Activated gamma-delta T cell (primary cell): ENCODE measurements around the gene UBE2S.
"Not testable (repeated sequence)": the region's sequence is repeated elsewhere in the genome, so short reads cannot be mapped to it uniquely, and the experiment has no call there.

Source experiments
- DNase-seq: peaks from one replicate; lab custom pipeline; 2025; lab: John Stamatoyannopoulos, UW

The UBE2S gene

GRCh38 chr19:55440411-55441105 lies 33.0 kb upstream of the UBE2S start:
- no peak for DNase-seq

DNA sequence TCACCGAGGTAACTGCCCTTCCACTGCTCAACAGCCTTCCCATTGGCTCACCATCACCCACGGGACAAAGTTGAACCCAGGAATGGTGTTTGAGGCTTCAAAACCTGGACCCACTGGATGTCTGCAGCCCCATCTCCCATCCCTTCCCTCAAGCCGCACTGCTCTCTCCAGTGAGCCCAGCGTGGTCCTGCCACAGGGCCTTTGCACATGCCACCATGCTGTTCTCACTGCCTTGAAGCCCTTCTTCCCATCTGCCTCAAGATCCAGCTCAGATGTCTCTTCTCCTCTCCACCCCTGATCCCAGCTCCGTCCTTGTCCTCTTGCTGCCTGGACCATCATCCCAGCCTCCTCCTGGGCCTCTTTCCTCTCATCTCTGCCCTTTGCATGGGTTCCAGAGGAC lies 31.5 kb upstream of the UBE2S start:
- DNase-seq = no peak

DNA sequence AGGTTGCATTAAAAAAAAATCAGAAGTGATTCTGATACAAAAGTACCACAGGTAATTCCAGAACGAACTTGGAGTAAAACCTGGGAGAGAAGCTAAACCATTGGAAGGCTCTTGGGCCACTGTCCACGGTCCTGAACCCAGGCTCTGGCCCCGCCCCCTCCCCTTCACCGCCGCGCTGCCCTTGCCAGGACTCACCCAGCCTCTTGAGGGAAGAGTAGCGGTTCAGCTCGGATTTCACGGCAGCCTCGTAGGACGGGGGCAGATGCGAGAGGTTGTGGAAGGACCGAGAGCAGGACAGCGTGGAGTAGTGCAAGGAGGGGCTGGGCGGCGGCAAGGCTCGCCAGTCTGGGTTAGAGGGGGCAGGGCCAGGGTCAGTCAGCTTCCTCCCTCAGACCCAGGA lies 29.8 kb upstream of the UBE2S start:
- no peak for DNase-seq

- no peak for DNase-seq
Observed at GRCh38 chr19:55436847-55437246, 29.3 kb upstream of the UBE2S start.

DNA sequence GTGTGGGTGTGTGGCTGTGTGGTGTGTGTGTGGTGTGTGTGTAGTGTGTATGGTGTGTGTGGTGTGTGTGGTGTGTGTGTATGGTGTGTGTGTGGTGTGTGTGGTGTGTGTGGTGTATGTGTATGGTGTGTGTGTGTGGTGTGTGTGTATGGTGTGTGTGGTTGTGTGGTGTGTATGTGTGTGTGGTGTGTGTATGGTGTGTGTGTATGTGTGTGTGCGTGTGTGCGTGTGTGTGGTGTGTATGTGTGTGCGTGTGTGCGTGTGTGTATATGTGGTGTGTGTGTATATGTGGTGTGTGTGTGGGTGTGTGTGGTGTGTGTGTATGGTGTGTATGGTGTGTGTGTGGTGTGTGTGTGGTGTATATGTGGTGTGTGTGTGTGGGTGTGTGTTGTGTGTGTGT lies 27.4 kb upstream of the UBE2S start:
- no peak for DNase-seq

DNA sequence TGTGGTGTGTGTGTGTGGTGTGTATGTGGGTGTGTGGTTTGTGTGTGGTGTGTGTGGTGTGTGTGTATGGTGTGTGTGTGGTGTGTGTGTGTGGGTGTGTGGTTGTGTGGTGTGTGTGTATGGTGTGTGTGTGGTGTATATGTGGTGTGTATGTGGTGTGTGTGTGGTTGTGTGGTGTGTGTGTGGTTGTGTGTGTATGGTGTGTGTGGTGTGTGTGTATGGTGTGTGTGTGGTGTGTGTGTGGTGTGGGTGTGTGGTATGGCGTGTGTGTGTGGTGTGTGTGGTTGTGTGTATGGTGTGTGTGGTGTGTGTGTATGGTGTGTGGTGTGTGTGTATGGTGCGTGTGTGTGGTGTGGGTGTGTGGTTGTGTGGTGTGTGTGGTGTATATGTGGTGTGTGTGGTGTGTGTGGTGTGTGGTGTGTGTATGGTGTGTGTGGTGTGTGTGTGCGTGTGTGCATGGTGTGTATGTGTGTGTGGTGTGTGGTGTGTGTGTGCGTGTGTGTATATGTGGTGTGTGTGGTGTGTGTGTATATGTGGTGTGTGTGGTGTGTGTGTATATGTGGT lies 26.9 kb upstream of the UBE2S start:
- DNase-seq = no peak

DNA sequence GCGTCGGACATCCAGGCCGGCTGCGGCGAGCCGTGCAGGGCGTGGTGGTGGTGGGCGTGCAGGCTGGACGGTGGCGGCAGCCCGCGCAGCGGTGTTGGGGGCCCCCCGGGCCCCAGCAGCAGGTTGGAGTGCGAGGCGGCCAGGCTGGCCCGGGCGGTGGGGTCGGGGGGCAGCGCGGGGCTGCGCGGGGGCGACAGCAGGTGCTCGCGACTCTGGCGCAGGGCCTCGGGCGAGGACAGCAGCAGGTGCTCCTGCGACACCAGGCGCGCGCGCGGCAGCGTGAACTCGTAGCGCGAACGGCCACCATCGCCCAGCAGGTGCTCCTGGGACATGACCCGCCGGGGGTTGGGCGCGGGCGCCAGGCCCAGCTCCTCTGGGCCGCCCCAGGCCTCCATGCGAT lies 25.7 kb upstream of the UBE2S start:
- no peak for DNase-seq

DNA sequence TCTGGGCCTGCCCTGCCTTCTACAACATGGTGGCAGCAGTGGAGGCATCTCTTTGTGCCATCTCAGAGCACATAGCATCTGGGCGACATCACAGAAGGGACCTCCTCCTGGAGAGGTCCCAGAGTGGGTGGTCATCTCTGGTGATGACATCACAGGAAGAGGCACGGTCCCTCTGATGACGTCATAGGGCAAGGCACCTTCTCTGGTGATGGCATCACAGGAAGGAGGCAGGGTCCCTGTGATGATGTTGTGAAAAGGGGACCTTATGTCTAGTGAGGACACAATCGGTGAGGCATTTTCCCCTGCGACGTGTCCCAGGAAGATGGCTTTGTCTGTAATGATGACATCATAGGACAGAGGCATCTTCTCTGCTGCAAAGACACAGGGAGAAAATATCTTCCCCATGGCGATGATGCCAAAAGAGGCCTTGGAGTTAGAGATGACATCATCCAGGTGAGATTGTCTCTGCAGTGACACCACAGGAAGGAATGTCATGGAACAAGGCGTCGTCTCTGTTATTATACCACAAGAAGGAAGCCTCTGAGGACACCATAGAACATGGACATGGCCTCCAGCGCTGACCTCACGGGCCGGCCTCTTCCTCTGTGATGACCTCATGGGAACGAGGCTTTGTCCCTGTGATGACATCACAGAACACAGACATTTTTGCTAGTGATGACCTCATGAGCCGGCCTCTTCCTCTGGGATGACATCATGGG lies 24.8 kb upstream of the UBE2S start:
- DNase-seq = no peak

DNA sequence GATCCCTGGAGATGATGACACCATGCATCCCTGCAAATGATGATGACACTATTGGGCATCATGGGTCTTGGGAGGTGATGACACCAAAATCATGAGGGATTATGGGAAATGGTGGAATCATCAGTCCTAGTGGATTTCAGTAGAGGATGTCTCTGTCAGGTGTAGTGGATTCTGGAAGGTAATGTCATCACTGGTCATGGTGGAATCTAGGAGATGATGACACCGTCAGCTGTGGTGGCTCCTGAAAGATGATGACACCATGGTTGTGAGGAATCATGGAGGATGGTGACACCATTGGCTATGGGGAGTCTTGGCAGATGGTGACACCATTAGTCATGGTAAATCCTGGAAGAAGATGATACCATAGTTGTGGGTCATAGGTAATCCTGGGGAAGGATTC lies 23.6 kb upstream of the UBE2S start:
- no peak for DNase-seq

- DNase-seq = no peak
Observed at GRCh38 chr19:55426042-55426441, 18.5 kb upstream of the UBE2S start.

GRCh38 chr19:55424518-55424917 lies 16.9 kb upstream of the UBE2S start:
- DNase-seq = no peak

GRCh38 chr19:55423225-55424005 lies 15.8 kb upstream of the UBE2S start:
- no peak for DNase-seq

DNA sequence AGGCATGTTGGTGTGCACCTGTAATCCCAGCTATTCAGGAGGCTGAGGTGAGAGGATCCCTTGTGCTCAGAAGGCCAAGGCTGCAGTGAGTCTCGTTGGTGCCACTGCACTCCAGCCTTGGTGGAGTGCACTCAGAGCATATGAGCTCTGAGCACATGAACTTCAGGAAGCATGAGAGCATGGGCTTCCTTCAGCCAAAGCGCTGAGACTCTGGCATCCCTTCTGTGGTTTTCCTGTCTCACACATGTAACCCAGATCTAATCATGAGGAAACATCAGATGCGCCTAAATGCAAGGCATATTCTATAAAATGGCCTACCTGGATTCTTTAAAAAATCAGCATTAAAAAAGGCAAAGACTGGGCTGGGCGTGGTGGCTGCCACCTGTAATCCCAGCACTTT lies 13.7 kb upstream of the UBE2S start:
- not testable (repeated sequence) for DNase-seq

DNA sequence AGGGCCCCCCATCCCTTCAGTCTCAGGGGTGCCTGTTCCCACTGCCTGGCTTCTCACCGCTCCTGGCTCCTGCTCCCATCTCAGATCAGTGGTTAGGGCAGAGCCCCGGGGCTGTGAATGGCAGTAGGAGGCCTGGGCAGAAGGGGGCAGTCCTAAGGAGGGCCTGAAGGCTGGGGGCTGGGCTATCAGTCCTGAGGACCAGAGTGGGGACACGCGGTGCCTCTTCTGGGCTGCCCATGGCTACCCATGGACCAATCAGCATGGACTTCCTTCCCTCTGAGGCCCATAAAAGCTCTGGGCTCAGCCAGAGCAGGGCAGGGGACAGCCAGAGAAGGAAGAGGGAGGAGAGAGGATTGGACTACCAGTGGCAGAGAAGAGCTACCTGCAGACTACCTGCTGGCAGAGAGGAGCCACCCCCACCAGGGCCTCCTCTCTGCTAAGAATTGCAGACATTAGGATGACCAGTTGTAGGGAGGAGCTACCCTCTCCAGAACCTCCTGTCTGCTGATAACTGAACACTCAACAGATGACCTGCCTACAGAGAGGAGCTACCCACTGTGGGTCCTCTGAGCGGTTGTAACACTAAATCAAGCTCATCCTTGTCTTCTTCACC lies 12.1 kb upstream of the UBE2S start:
- no peak for DNase-seq

- DNase-seq = no peak
Observed at GRCh38 chr19:55419103-55419502, 11.5 kb upstream of the UBE2S start.

DNA sequence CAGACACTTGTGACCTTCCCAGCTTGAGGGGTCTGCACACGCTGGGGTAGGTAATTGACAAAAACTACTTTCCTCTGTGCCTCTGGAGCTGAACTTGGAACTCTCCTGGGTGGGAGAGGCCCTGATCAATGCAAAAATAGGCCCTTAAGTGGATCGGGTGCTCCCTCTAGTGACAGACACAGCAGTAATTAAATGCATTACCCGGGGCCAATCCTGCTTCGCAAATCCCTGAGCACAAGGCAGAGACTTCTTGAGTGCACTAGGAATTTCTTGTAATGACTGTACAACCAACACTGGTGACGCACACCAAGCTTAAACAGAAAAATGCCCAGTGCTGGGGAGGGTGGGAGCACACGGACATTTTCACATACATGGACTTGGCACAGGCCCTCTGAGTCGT lies 10.6 kb upstream of the UBE2S start:
- DNase-seq = no peak

- DNase-seq = no peak
Observed at GRCh38 chr19:55410168-55410567, 2.6 kb upstream of the UBE2S start.

DNA sequence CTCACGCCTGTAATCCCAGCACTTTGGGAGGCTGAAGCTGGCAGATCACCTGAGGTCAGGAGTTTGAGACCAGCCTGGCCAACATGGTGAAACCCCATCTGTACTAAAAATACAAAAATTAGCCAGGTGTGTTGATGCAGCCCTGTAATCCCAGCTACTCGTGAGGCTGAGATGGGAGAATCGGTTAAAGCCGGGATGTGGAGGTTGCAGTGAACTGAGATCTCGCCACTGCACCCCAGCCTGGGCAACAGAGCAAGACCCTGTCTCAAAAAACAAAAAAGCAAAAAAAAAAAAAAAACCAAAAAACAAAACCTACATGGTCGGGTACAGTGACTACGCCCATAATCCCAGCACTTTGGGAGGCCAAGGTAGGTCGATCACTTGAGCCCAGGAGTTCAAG lies 1.6 kb upstream of the UBE2S start:
- DNase-seq = not testable (repeated sequence)

DNA sequence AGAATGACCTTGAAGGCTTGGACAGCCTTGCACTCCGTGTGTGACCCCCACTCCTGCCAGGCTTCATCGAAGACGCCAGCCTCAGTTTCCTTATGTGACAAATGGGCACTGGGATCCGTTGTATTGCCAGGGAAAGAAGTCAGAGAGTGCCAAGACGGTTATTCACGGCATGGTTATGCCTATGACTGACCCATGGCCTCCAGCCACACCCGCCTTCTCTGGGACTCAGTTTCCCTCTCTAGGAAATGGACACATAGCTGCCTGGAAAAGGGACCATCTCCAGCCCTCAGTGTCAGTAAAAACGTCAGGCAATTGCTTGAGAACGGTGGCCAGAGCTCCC lies 915 bp upstream of the UBE2S start:
- DNase-seq = no peak

DNA sequence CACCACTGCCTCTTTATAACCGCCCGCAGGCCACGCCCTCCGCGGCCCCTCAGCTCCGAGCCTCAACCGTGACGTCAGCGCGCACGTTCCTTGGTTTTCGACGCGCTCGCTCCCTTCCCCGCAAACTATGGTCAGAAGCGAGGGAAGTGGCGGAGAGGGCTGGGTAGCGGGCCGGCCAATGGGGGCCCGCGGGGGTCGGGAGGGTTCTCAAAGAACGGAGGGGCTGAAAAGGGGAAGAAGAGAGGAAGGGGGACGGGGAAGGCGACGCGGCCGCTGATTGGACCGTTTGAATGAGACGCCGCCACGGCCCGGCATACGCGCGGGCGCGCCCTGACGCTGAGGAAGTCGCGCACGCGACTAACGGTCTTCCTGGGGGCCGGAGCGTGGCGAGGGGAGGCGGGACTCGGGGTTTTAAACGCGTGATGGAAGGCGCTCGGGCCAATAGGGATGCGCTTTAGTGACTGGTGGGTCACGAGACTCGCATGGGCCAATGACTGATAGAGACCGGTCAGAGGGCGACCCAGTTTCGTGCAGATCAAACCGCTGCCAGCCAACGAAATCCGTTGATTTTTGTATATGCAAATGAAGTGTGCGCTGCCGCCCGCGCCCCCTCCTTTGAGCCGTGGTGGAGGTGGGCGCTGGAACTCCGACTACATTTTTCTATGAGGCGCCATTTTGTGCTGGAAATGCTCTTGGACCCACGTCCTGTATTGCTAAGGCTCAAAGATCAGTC lies 378 bp upstream of the UBE2S start:
- DNase-seq = peak; percentile 92

DNA sequence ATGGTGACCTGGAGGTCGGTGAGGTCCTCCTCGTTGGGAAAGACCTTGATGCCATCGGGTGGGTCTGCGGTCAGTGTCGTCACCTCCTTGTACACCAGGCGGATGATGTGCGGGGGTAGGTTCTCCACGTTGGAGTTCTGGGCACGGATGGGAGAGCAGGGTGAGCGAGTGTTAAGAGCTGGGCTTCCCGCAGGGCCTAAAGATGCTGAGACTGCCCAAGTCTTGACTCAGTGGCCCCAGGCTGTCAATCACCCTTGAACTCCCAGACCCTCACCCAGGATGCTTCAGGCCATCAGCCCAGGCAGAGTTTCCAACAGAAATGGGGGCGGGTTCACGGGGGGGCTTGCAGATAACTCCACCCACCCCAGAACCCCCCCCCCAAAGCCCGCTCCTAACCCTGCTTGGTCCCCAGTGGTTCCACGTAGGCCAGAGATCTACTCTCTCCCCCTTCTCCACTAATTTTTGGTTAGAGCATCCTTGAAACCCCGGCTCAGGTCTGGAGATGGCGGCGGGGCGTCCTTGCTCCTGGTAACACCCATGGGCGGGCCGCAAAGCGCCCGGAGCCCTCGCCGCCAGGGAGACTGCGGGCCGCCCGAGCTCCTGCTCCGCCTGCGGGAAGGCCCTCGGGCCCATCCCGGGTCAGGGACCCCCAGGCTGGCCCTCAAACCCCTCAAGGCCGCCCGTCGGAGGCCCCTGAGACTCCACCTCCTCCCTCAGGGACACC lies 600 bp downstream of the UBE2S start:
- DNase-seq = no peak
